Peyer's patch (tissue), 4 donors: ENCODE measurements around the gene DCP1A. TPM values are rescaled to one million over a fixed set of nuclear protein-coding genes. Genes with fewer than 3 reads are reported as not detected.
A peak's percentile ranks its signal among the peaks of the same experiment; 100 is the strongest.
"Not testable (repeated sequence)": the region's sequence is repeated elsewhere in the genome, so short reads cannot be mapped to it uniquely, and the experiment has no call there.

Experiments
- DNase-seq, 3 donors: peaks; one replicate each; pipeline ENCODE4 v3.0.0-alpha.2; 2017 to 2019
- H3K27ac ChIP-seq, 4 donors: fragments of 200-600 bp; sonication (generic); one replicate each; pipeline ENCODE4 v1.5.1; 2016 to 2019
- H3K27me3 ChIP-seq, 2 donors: fragments of 200-600 bp; sonication (generic); one replicate each; pipeline ENCODE4 v1.5.1; 2019
- H3K36me3 ChIP-seq, 3 donors: fragments of 200-600 bp; sonication (generic); one replicate each; pipeline ENCODE4 v1.5.1; 2016 to 2019
- H3K4me1 ChIP-seq, 4 donors: fragments of 200-600 bp; sonication (generic); one replicate each; pipeline ENCODE4 v1.5.1; 2016 to 2019
- H3K4me3 ChIP-seq, 4 donors: fragments of 200-600 bp; sonication (generic); 1 replicate in 3 of 4; 2 replicates in 1 of 4; pipeline ENCODE4 v1.5.1; 2016 to 2019; ENCODE audit warnings: mild to moderate bottlenecking in 1 of 4
- H3K9me3 ChIP-seq, 4 donors: fragments of 200-600 bp; sonication (generic); one replicate each; pipeline ENCODE4 v1.5.1; 2016 to 2019; ENCODE audit warnings: mild to moderate bottlenecking in 1 of 4
- POLR2A ChIP-seq, 2 donors: fragments of 450-650 bp; IDR thresholded peaks; one replicate each; pipeline ENCODE4 v1.5.1; 2017; ENCODE audit warnings: antibody characterized with exemption in 2 of 2, mild to moderate bottlenecking in 2 of 2, moderate library complexity in 2 of 2
- total RNA-seq, 4 donors: library from RNA; depleted of rRNA; stranded (reverse); fragments of >200 nt; gene quantifications; one replicate each; pipeline ENCODE4 v1.1.0, GENCODE V29; 2016
- TF ChIP-seq, protein P1 (sequence below), 6 experiments: fragments of 450-650 bp in 4 of 6; fragments of 200-600 bp in 2 of 6; sonication (generic) in 1 of 6; IDR thresholded peaks; one replicate each; pipeline ENCODE4 v1.5.1; 2017 to 2019; ENCODE audit warnings: antibody characterized with exemption in 6 of 6, mild to moderate bottlenecking in 3 of 6, moderate library complexity in 1 of 6

DCP1A gene
- total RNA-seq, 4 donors from 2014 or later = 14.0 to 31.4 (median 20.5) TPM

DNA sequence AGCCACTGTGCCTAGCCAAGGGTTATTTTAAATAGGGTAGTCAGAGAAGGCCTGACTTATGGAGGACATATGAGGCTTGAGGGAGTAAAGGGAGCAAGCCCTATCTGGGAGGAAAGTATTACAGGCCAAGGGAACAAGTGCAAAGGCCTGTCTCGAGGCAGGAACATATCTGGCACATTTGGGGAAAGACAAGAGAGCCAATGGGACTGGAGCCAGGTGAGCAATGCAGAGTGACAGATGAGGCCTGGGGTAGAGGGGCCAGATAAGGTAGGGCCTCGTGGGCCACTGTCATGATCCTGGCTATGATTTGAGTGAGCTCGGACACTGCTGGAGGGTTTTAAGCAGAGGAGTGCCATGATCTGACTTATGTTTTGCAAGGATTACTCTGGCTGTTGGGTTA lies 43.8 kb downstream of the DCP1A start:
- H3K9me3 ChIP-seq = no peaks in the 10 kb centered on the region
- TF ChIP-seq, protein P1, sequence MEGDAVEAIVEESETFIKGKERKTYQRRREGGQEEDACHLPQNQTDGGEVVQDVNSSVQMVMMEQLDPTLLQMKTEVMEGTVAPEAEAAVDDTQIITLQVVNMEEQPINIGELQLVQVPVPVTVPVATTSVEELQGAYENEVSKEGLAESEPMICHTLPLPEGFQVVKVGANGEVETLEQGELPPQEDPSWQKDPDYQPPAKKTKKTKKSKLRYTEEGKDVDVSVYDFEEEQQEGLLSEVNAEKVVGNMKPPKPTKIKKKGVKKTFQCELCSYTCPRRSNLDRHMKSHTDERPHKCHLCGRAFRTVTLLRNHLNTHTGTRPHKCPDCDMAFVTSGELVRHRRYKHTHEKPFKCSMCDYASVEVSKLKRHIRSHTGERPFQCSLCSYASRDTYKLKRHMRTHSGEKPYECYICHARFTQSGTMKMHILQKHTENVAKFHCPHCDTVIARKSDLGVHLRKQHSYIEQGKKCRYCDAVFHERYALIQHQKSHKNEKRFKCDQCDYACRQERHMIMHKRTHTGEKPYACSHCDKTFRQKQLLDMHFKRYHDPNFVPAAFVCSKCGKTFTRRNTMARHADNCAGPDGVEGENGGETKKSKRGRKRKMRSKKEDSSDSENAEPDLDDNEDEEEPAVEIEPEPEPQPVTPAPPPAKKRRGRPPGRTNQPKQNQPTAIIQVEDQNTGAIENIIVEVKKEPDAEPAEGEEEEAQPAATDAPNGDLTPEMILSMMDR (IDR thresholded peaks at IDR 0.05) = no peak
- TF ChIP-seq POLR2A (IDR thresholded peaks at IDR 0.05) = no peak
- peaks cover 0 to 59% (median 0%) of the 10 kb centered on the region in 3 donors for H3K36me3 ChIP-seq
- no peak overlapping the region for H3K4me3 ChIP-seq
- no peak overlapping the region for H3K27ac ChIP-seq
- no peak for DNase-seq
- H3K27me3 ChIP-seq = no peaks in the 10 kb centered on the region
- H3K4me1 ChIP-seq = no peaks in the 10 kb centered on the region

DNA sequence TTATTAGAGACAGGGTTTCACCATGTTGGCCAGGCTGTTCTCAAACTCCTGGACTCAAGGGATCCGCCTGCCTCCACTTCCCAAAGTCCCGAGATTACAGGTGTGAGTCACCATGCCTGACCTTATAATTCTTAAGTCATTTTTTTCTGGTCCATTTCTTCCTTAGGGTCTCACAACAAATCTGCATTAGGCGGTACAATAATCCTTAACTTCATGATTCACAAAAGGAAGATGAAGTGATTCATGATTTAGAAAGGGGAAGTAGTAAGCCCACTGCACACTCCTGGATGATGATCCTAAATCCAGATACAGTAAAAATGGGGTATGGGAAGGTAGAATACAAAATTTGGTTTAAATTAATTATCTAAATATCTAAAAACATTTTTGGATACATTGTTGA lies 46.5 kb downstream of the DCP1A start:
- no peak overlapping the region for H3K27ac ChIP-seq

DNA sequence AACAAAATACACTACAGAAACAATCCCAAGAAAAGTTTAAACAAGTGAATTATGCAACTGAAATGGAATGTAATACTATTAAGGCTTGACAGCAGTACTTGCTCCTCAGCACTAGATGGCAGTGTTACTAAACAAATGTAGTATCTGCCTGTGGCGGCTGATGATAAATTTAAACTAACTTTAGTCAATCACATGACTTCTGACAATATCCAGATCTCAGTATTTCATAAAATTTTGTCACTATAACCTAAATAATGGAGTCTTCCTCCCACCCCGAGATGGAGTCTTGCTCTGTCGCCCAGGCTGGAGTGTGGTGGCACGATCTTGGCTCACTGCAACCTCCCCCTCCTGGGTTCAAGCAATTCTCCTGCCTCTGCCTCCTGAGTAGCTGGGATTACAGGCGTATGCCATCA lies 47.7 kb downstream of the DCP1A start:
- H3K27ac ChIP-seq, H3K4me1 ChIP-seq, H3K27me3 ChIP-seq, DNase-seq, H3K9me3 ChIP-seq, H3K4me3 ChIP-seq: not testable (repeated sequence)
- H3K36me3 ChIP-seq = peaks cover 0 to 62% (median 0%) of the 10 kb centered on the region in 3 donors
- TF ChIP-seq, protein P1 (IDR thresholded peaks at IDR 0.05) = peak; percentile 69 to 96 (median 94)

More for the DNA sequence above, 46.5 kb downstream of the DCP1A start:
- H3K27me3 ChIP-seq = no peaks in the 10 kb centered on the region
- no peaks in the 10 kb centered on the region for H3K4me1 ChIP-seq
- no peak overlapping the region for H3K4me3 ChIP-seq
- DNase-seq = no peak
- H3K36me3 ChIP-seq = peaks cover 0 to 62% (median 0%) of the 10 kb centered on the region in 3 donors
- no peak for TF ChIP-seq POLR2A (IDR thresholded peaks at IDR 0.05)
- TF ChIP-seq, protein P1 (IDR thresholded peaks at IDR 0.05) = no peak
- no peaks in the 10 kb centered on the region for H3K9me3 ChIP-seq

DNA sequence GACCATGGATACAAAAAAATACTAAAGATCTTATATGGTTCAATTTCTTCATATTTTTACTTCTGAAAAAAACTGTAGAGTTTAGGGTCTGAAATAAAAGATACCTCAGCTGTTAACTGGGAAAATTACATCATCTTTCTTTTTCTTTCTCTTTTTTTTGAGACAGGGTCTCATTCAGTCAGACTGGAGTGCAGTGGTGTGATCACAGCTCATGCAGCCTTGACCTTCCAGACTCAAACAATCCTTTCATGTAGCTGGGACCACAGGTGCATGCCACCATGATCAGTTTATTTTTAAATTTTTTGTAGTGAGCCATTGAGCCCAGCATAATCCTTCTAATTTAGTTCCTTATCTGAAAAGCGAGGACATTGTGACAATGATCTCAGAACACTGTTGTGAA lies 51.9 kb downstream of the DCP1A start:
- TF ChIP-seq POLR2A (IDR thresholded peaks at IDR 0.05) = no peak
- TF ChIP-seq, protein P1 (IDR thresholded peaks at IDR 0.05) = no peak
- Histone ChIP-seq H3K36me3 (peaks cover 0 to 42% (median 0%) of the 10 kb centered on the region in 3 donors), H3K4me3 (no peak overlapping the region)

DNA sequence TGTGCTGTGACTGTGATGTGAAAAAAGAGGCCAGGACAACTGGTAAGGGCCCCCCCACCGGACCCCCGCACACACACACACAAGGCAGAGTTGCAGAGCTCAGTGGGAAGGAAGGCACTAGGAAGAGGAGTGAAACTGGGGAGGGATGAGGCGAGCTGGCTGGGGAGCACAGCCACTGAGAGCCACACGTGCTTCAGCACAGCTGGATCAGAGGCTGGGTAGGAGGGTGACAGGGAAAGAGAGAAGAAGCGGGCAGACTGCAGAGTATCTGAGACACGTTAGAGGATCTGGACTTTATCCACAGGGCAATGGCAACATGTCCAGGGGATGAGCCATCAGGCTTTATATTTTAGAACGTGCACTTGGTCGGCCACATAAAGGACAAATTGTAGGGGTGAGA lies 53.5 kb downstream of the DCP1A start:
- H3K4me1 ChIP-seq = no peaks in the 10 kb centered on the region
- H3K27me3 ChIP-seq = no peaks in the 10 kb centered on the region
- no peak overlapping the region for H3K4me3 ChIP-seq
- H3K36me3 ChIP-seq = peaks cover 0 to 43% (median 0%) of the 10 kb centered on the region in 3 donors
- no peak overlapping the region for H3K27ac ChIP-seq
- no peaks in the 10 kb centered on the region for H3K9me3 ChIP-seq
- DNase-seq = no peak
- TF ChIP-seq, protein P1 (IDR thresholded peaks at IDR 0.05) = no peak
- no peak for TF ChIP-seq POLR2A (IDR thresholded peaks at IDR 0.05)

More for the DNA sequence above, 51.9 kb downstream of the DCP1A start:
- no peak overlapping the region for H3K27ac ChIP-seq
- H3K4me1 ChIP-seq = no peaks in the 10 kb centered on the region
- no peaks in the 10 kb centered on the region for H3K27me3 ChIP-seq
- no peak for DNase-seq
- no peaks in the 10 kb centered on the region for H3K9me3 ChIP-seq

DNA sequence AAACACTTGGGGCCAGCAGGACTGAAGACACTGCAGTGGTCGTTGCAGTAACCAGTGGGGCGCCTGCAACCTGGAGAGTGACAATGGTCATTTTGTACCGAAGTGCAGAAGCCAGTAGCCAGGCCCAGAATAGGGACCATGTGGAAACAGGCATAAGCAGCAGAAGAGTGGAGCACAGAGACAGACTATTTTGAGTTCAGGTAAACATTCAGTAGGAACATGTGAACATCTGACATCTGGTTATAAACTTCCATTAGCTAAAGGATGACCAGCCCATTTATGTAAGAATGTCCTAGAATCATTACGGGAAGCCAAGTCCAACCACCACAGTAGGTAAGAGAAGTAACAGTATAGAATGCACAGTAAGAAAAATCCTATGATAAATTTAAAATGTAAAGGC lies 59.1 kb downstream of the DCP1A start:
- Histone ChIP-seq H3K4me3 (no peak overlapping the region), H3K27me3 (no peaks in the 10 kb centered on the region), H3K9me3 (no peaks in the 10 kb centered on the region), H3K36me3 (peaks cover 0 to 57% (median 0%) of the 10 kb centered on the region in 3 donors), H3K4me1 (no peaks in the 10 kb centered on the region), H3K27ac (peak overlapping the region in 1 of 4 donors; percentile 6)
- no peak for TF ChIP-seq POLR2A (IDR thresholded peaks at IDR 0.05)
- TF ChIP-seq, protein P1 (IDR thresholded peaks at IDR 0.05) = no peak
- DNase-seq = no peak
